ENCODE measurements around the gene COA7.

DNA sequence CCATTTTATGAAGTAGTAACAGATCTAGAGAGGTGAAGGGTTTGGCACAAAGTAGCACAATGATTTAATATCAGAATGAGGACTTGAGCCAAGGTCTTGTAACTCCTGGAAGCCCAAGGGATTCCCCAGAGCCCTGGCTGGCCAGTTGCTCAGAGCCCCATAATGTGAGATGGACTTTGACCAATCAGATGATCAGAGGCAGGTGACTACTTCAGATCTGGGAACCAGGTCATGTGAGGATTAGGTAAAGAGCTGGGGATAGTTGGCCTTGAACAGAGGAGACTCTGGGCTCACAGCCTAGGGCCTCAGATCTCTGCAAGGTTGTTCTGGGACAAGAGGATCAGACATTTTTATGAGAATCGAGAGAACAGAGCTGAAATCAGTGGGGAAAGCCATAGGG is 46.2 kb downstream of the COA7 start:
- TF ChIP-seq, protein P1, sequence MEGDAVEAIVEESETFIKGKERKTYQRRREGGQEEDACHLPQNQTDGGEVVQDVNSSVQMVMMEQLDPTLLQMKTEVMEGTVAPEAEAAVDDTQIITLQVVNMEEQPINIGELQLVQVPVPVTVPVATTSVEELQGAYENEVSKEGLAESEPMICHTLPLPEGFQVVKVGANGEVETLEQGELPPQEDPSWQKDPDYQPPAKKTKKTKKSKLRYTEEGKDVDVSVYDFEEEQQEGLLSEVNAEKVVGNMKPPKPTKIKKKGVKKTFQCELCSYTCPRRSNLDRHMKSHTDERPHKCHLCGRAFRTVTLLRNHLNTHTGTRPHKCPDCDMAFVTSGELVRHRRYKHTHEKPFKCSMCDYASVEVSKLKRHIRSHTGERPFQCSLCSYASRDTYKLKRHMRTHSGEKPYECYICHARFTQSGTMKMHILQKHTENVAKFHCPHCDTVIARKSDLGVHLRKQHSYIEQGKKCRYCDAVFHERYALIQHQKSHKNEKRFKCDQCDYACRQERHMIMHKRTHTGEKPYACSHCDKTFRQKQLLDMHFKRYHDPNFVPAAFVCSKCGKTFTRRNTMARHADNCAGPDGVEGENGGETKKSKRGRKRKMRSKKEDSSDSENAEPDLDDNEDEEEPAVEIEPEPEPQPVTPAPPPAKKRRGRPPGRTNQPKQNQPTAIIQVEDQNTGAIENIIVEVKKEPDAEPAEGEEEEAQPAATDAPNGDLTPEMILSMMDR (IDR thresholded peaks at IDR 0.05), result no peak
- no peak for TF ChIP-seq POLR2A (IDR thresholded peaks at IDR 0.05)
